Left lobe of liver (tissue), 2 donors: Measurements from ENCODE around the gene KIAA1210. TPM values are rescaled to one million over a fixed set of nuclear protein-coding genes. Genes with fewer than 3 reads are reported as not detected.
"Not testable (repeated sequence)": the region's sequence is repeated elsewhere in the genome, so short reads cannot be mapped to it uniquely, and the experiment has no call there.

Experiments
- ATAC-seq: fragments of 200-7000 bp; cut with Tn5 transposase; one replicate; pipeline ENCODE4 v1.9.1; 2020; ENCODE audit warnings: mild to moderate bottlenecking, moderate library complexity
- DNase-seq: peaks from one replicate; pipeline ENCODE4 v3.0.0-alpha.2; 2020; ENCODE audit warnings: low spot score
- total RNA-seq: library from RNA; stranded (reverse); gene quantifications from one replicate; pipeline ENCODE4 v1.2.1, GENCODE V29; 2021
- donor health status: DM: no; HTN: no; CAD: no; lungs with moderate emphysema.
- donor health status: DM: no; HTN: yes; CAD: no.

The KIAA1210 gene
- total RNA-seq, 1 donor from 2014 or later = not detected

DNA sequence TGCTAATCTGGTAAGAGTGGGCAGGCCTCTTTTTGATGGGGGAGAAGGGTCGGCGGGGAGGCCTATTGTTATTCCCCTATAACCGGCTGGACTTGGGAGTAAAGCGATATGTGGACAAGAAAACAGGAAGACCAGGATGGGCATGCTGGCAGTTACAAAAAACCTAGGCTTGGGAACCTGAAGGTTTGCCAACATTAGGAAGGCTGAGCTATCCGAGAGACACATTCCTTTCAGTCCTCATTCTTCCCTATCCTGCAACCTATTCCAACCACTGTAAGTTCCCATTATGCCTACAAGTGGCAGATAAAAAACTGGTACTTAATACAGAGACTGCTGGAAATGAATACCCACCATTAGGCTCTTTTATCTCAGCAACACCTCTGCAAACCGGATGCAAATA, 87.2 kb downstream of the KIAA1210 start:
- ATAC-seq (no peak), DNase-seq (no peak)

DNA sequence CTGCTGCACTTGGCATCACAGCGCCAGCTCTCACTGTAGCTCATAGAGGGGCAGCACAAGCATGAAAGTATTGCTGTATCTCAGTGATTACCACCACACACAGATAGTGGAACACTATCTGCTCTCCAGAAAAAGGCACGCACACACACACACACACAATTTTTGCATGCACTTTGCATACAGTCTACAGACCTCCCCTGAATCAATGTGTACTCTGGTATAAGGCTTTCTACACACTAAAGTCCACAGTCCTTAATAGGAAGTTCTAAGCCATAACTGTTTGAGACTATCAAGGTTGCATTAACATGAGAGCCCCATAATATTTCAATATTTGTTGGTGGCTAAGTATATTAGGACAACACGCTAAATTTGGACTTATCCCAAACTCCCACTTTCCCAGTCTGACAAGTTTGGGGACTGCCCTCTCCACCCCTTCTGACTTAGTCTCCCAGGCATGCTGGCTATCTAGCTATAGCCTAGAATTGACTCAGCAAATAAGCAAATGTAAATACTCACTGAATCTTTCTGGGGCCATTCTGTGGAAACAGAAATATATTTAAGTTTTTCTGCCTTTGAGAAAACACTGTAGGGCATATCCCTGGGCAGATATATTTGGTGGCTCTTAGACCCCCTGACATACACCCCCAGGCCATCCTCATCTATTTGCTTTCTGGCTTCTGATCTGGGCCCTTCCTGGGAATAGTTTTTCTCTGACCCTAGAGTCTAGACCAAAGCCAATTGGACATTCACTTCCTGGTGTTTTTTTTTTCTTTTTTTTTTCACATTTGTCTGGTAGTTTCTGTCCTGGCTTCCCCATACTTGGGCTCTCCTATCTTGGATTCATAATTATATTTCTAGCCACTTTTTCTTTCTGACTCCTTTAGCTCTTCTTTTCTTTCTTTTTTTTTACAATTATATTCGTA, 91.2 kb downstream of the KIAA1210 start:
- DNase-seq (no peak), ATAC-seq (no peak)

DNA sequence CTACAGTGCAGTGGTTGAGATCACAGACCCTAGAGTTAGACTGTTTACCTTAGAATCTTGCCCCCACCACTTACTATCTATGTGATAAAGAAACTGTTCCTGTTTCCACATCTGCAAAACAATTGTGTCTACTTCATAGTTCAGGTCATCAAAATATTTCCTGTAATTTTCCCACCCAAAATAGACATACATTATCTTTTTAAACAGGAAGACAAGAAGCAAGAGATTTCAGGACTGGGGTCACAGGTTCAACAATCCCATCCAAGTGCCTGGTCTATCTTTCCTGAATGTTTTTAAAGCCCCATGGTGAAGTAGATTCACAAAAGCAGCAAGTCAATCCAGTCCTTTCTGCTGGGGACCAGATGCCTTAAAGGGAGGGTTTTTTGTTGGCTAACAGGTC, 96.6 kb downstream of the KIAA1210 start:
- DNase-seq (no peak), ATAC-seq (no peak)

DNA sequence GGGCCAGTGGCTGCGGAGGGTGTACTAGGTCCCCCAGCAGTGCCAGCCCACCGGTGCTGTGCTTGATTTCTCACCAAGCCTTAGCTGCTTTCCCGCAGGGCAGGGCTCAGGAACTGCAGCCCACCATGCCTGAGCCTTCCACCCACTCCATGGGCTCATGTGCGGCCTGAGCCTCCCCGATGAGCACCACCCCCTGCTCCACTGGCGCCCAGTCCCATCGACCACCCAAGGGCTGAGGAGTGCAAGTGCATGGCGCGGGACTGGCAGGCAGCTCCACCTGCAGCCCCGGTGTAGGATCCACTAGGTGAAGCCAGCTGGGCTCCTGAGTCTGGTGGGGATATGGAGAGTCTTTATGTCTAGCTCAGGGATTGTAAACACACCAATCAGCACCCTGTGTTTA, 98.0 kb downstream of the KIAA1210 start:
- DNase-seq = not testable (repeated sequence)

GRCh38 chrX:119028733-119029330, 98.8 kb downstream of the KIAA1210 start:
- ATAC-seq (no peak), DNase-seq (no peak)

More for the DNA sequence above, 98.0 kb downstream of the KIAA1210 start:
- ATAC-seq = not testable (repeated sequence)

Other genes with a start within 250 kb of the KIAA1210 start
- 9.5 TPM for gene LONRF3, start 153.2 kb downstream of the KIAA1210 start, total RNA-seq
- gene CT47C1, start 54.8 kb downstream of the KIAA1210 start, total RNA-seq = not detected
- 267 TPM for gene PGRMC1, start 108.5 kb upstream of the KIAA1210 start, total RNA-seq